Prostate gland (tissue), 2 donors: Measurements from ENCODE around the gene BCL7C. TPM values are rescaled to one million over a fixed set of nuclear protein-coding genes. Genes with fewer than 3 reads are reported as not detected.
A peak's percentile ranks its signal among the peaks of the same experiment; 100 is the strongest.

Source experiments
- DNase-seq: peaks from one replicate; pipeline ENCODE4 v3.0.0-alpha.2; 2019; ENCODE audit warnings: low spot score
- H3K27ac ChIP-seq, 2 donors: fragments of 200-600 bp; sonication (generic); 2 replicates each; pipeline ENCODE4 v1.5.1; 2017 to 2019
- H3K27me3 ChIP-seq: fragments of 200-600 bp; sonication (generic); replicated peaks from 2 replicates; pipeline ENCODE4 v1.5.1; 2019; ENCODE audit not compliant: insufficient read depth
- H3K36me3 ChIP-seq, 2 donors: fragments of 200-600 bp; sonication (generic); 1 replicate in 1 of 2; 2 replicates in 1 of 2; pipeline versions ENCODE4 v1.5.1 to v1.8.1; 2017 to 2019
- H3K4me1 ChIP-seq: fragments of 200-600 bp; sonication (generic); replicated peaks from 2 replicates; pipeline ENCODE4 v1.5.1; 2019
- H3K4me3 ChIP-seq, 2 donors: fragments of 200-600 bp; sonication (generic); 2 replicates each; pipeline ENCODE4 v1.5.1; 2017 to 2019
- H3K9me3 ChIP-seq: fragments of 200-600 bp; sonication (generic); 2 replicates; pipeline ENCODE4 v1.5.1; 2017
- POLR2A ChIP-seq: fragments of 450-650 bp; IDR thresholded peaks from one replicate; pipeline ENCODE4 v1.6.1; 2016; ENCODE audit warnings: antibody characterized with exemption, mild to moderate bottlenecking
- POLR2AphosphoS5 ChIP-seq: sonication (generic); formaldehyde crosslinking; IDR thresholded peaks from one replicate; pipeline ENCODE4 v1.6.1; 2017; ENCODE audit warnings: antibody characterized with exemption
- WGBS: methylation state at CpG from one replicate; pipeline ENCODE4 v1.1.5; 2018; 5-methylcytosine and 5-hydroxymethylcytosine counted together
- intact Hi-C: fragments of 100-400 bp; cut with DNase I; formaldehyde crosslinking; loops from one replicate; pipeline ENCODE4 v1.14.2; 2022
- total RNA-seq, 2 donors: library from RNA; depleted of rRNA; stranded (reverse); fragments of >200 nt; gene quantifications; one replicate each; pipeline ENCODE4 v1.1.0, GENCODE V29; 2016
- TF ChIP-seq, protein P1 (sequence below), 4 experiments: fragments of 200-600 bp in 2 of 4; fragments of 450-650 bp in 2 of 4; sonication (generic) in 2 of 4; IDR thresholded peaks; 1 replicate in 3 of 4; 2 replicates in 1 of 4; pipeline ENCODE4 v1.5.1; 2016 to 2019; ENCODE audit warnings: antibody characterized with exemption in 4 of 4, mild to moderate bottlenecking in 2 of 4, moderate library complexity in 2 of 4

BCL7C gene
- total RNA-seq, 2 donors from 2014 or later: 54.2 to 54.8 TPM

DNA sequence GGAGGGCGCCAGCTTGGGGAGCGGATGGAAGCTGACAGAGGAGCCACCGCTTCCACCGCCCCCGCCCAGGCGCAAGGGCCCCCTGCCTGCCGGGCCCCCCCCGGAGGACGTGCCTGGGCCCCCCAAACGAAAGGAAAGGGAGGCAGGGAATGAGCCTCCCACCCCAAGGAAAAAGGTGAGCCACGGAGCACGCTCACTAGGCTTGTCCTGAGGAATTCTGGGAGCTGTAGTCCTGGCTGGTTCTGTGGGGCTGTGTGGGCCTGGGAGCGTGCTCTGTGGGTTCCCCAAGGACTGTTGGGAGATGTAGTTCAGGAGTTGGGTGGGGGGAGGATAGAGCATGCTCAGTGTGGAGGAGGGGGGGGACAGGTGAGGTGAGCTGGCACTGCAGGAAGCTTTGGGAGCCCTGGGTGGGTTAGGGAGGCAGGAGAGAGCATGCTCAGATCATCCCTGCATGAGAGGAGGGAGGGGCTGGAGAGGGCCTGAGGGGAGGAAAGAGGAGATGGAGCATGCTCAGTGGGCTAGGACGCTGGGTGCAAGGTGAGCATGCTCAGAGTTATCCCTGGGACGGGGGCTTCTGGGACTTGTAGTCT lies 34.0 kb upstream of the BCL7C start:
- Histone ChIP-seq H3K4me1 (no peaks in the 10 kb centered on the region), H3K36me3 (peaks cover 0 to 7% of the 10 kb centered on the region in 2 donors), H3K9me3 (no peaks in the 10 kb centered on the region), H3K27me3 (no peaks in the 10 kb centered on the region), H3K4me3 (no peak overlapping the region), H3K27ac (peak overlapping the region in 1 of 2 donors; percentile 14)
- DNase-seq: peak; percentile 81
- 45% methylated on average over 15 of the region's 15 CpGs for WGBS
- intact Hi-C loops: no loop called here
- TF ChIP-seq POLR2AphosphoS5: peak; percentile 62
- TF ChIP-seq POLR2A: no peak
- TF ChIP-seq, protein P1, sequence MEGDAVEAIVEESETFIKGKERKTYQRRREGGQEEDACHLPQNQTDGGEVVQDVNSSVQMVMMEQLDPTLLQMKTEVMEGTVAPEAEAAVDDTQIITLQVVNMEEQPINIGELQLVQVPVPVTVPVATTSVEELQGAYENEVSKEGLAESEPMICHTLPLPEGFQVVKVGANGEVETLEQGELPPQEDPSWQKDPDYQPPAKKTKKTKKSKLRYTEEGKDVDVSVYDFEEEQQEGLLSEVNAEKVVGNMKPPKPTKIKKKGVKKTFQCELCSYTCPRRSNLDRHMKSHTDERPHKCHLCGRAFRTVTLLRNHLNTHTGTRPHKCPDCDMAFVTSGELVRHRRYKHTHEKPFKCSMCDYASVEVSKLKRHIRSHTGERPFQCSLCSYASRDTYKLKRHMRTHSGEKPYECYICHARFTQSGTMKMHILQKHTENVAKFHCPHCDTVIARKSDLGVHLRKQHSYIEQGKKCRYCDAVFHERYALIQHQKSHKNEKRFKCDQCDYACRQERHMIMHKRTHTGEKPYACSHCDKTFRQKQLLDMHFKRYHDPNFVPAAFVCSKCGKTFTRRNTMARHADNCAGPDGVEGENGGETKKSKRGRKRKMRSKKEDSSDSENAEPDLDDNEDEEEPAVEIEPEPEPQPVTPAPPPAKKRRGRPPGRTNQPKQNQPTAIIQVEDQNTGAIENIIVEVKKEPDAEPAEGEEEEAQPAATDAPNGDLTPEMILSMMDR (IDR thresholded peaks at IDR 0.05): no peak

DNA sequence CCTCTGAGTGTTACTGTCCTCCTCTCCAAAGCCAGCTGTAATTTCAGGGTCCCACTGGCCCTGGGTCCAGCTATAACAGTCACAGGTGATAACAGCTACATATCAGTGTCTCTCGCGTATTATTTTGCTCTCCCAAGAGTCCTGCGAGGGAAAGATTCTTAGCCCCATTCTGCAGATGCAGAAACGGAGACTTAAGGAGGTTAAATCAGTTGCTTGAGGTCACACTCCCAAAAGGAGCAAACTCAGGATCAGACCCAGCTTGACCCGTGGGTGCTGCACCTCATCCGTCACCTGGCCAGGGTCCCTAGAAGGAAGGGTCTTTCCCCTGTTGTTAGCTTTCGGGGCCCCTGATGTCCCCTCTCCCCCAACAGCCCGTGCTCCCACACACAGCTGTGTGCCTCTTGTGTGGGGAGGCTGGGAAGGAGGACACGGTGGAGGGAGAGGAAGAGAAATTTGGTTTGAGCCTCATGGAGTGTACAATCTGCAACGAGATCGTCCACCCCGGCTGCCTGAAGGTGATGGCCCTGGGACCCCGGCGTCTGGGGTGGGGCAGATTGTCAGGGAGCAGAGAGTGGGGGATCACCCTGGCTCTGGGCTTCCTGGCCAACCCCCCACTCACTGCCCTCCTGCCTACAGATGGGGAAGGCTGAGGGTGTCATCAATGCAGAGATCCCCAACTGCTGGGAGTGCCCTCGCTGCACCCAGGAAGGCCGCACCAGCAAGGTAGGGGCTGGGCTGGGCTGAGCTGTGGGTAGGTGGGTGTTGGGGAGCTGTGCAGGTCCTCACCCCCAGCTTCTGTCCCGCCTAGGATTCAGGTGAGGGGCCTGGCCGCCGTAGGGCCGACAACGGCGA lies 33.3 kb upstream of the BCL7C start:
- Histone ChIP-seq H3K9me3 (no peaks in the 10 kb centered on the region), H3K36me3 (peaks cover 0 to 7% of the 10 kb centered on the region in 2 donors), H3K4me3 (no peak overlapping the region), H3K4me1 (no peaks in the 10 kb centered on the region), H3K27me3 (no peaks in the 10 kb centered on the region), H3K27ac (peak overlapping the region in 1 of 2 donors; percentile 14)
- WGBS: 84% methylated on average over 22 of the region's 22 CpGs
- no peak for TF ChIP-seq POLR2AphosphoS5
- no peak for DNase-seq
- intact Hi-C loops: no loop called here

DNA sequence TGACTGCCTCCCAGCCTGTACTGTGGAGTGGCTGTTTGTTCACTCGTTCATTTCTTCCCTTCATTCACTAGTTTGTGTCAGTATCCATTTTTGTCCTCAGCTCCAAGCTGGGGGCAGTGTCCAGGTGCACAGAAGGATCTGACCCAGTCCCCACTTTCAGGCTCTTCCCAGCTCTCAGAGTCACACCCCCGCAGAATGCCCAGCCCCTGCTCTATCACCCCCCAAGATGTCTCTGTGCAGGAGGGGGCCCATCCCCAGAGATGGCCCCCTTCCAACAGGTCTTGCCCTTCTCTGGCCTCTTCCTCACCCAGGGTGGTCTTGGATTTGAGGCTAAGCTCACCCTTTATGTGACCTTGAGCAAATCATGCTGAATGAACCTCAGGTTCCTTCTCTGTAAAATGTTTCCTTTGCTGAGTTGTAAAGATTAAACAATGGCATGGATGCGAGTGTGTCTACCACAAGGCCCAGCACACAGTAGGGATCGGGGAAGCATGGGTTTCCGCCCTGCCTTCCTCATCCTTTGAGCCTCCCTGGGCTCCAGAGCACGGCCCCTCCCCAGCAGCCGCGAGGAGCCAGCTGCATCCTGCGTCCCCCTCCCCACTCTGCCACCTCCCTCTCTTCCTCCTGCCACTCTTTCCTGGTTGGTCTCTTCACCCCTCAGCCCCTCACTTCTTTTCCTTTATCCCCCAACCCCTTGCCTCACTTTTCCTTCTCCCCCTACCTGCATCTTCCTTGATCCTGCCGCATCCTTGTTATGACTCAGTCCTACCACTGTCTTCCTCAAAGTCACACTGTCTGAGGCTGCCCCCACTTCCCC lies 32.3 kb upstream of the BCL7C start:
- Histone ChIP-seq H3K4me1 (no peaks in the 10 kb centered on the region), H3K36me3 (peaks cover 0 to 7% of the 10 kb centered on the region in 2 donors), H3K27ac (no peak overlapping the region), H3K9me3 (no peaks in the 10 kb centered on the region), H3K4me3 (no peak overlapping the region), H3K27me3 (no peaks in the 10 kb centered on the region)
- TF ChIP-seq POLR2AphosphoS5: no peak
- TF ChIP-seq, protein P1 (IDR thresholded peaks at IDR 0.05): no peak
- 71% methylated on average over 10 of the region's 10 CpGs for WGBS
- intact Hi-C loops: no loop called here
- DNase-seq: no peak

DNA sequence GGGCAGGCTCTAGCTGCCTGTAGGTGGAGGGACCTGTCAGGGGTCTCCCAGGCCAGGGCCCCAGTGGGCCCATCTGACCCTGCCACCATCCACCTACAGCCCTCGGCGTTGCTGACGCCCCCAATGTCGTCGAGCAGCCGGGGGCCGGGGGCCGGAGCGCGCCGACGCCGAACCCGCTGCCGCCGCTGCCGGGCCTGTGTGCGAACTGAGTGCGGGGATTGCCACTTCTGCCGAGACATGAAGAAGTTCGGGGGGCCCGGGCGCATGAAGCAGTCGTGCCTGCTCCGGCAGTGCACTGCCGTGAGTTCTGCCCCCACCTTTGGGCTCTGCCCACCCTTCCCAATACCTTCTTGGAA lies 31.7 kb upstream of the BCL7C start:
- no peak for DNase-seq
- Histone ChIP-seq H3K36me3 (peaks cover 0 to 7% of the 10 kb centered on the region in 2 donors), H3K4me1 (no peaks in the 10 kb centered on the region)

More for the DNA sequence above, 31.7 kb upstream of the BCL7C start:
- WGBS: 89% methylated on average over 26 of the region's 26 CpGs
- H3K4me3 ChIP-seq: no peak overlapping the region
- H3K9me3 ChIP-seq: no peaks in the 10 kb centered on the region
- no peak for TF ChIP-seq POLR2A
- no peak for TF ChIP-seq POLR2AphosphoS5
- TF ChIP-seq, protein P1 (IDR thresholded peaks at IDR 0.05): no peak
- intact Hi-C loops: no loop called here
- no peaks in the 10 kb centered on the region for H3K27me3 ChIP-seq
- no peak overlapping the region for H3K27ac ChIP-seq
